WTC11 (cell line): ENCODE measurements around the gene NFX1. TPM values are rescaled to one million over a fixed set of nuclear protein-coding genes. Genes with fewer than 3 reads are reported as not detected.

Source experiments
- ATAC-seq: fragments of 200-7000 bp; cut with Tn5 transposase; 2 replicates; pipeline ENCODE4 v1.10.0; 2021; ENCODE audit warnings: mild to moderate bottlenecking, moderate library complexity
- CTCF ChIA-PET: fragments of 300-600 bp; sonication (Branson Sonifier 250); formaldehyde crosslinking; loops from one replicate; lab custom pipeline; 2021; ENCODE audit warnings: antibody characterized with exemption; lab: Charles Lee
- POLR2A ChIA-PET: fragments of 350-600 bp; sonication (Branson Sonifier 250); formaldehyde crosslinking; loops from one replicate; lab custom pipeline; 2021; ENCODE audit warnings: antibody characterized with exemption; lab: Charles Lee
- DNase-seq: peaks from one replicate; pipeline ENCODE4 v3.0.0; 2021; ENCODE audit warnings: low spot score
- H3K27ac Mint-ChIP-seq: 2 replicates; pipeline ENCODE4 v1.8.0; 2021; ENCODE audit warnings: mixed read lengths
- H3K27me3 Mint-ChIP-seq: 2 replicates; pipeline ENCODE4 v1.8.0; 2021; ENCODE audit warnings: low read depth, mild to moderate bottlenecking, moderate library complexity, mixed read lengths
- H3K36me3 Mint-ChIP-seq: 2 replicates; pipeline ENCODE4 v1.8.0; 2021; ENCODE audit warnings: mixed read lengths
- H3K4me1 Mint-ChIP-seq: 2 replicates; pipeline ENCODE4 v1.8.0; 2022; ENCODE audit warnings: mixed read lengths
- H3K4me3 Mint-ChIP-seq: 2 replicates; pipeline ENCODE4 v1.8.0; 2021; ENCODE audit warnings: mild to moderate bottlenecking, moderate library complexity, mixed read lengths
- H3K9me3 Mint-ChIP-seq: 2 replicates; pipeline ENCODE4 v1.8.0; 2021; ENCODE audit warnings: mixed read lengths
- AR ChIP-seq: fragments of 250-450 bp; sonication (Bioruptor Pico); IDR thresholded peaks from 2 replicates; pipeline ENCODE4 v1.9.0; 2021; ENCODE audit warnings: mild to moderate bottlenecking
- NR1H2 ChIP-seq: sonication (generic); formaldehyde crosslinking; IDR thresholded peaks from 2 replicates; pipeline ENCODE4 v1.9.0; 2021; ENCODE audit warnings: mild to moderate bottlenecking, moderate library complexity, missing genetic modification reagents
- SMAD3 ChIP-seq: sonication (generic); formaldehyde crosslinking; IDR thresholded peaks from 2 replicates; pipeline ENCODE4 v1.8.0; 2022; ENCODE audit warnings: missing genetic modification reagents, mild to moderate bottlenecking, borderline replicate concordance
- ZNF263 ChIP-seq: sonication (generic); formaldehyde crosslinking; IDR thresholded peaks from 2 replicates; pipeline ENCODE4 v1.8.1; 2022; ENCODE audit warnings: low read depth, mild to moderate bottlenecking, moderate library complexity, missing genetic modification reagents
- total RNA-seq: library from RNA; stranded (reverse); gene quantifications from 3 replicates; pipeline ENCODE4 v1.2.3, GENCODE V29; 2021
- TF ChIP-seq, protein P1 (sequence below): fragments of 200-600 bp; IDR thresholded peaks from 2 replicates; pipeline ENCODE4 v1.8.0; 2022; ENCODE audit warnings: antibody characterized with exemption
- TF ChIP-seq, protein P2 (sequence below): sonication (generic); formaldehyde crosslinking; IDR thresholded peaks from 2 replicates; pipeline ENCODE4 v1.8.1; 2023; ENCODE audit warnings: mild to moderate bottlenecking, missing genetic modification reagents, borderline replicate concordance
- TF ChIP-seq, protein P3 (sequence below): sonication (generic); formaldehyde crosslinking; IDR thresholded peaks from 2 replicates; pipeline ENCODE4 v1.8.0; 2023; ENCODE audit warnings: missing genetic modification reagents

Gene NFX1
- total RNA-seq, 1 experiment from 2014 or later: 30.9 TPM

DNA sequence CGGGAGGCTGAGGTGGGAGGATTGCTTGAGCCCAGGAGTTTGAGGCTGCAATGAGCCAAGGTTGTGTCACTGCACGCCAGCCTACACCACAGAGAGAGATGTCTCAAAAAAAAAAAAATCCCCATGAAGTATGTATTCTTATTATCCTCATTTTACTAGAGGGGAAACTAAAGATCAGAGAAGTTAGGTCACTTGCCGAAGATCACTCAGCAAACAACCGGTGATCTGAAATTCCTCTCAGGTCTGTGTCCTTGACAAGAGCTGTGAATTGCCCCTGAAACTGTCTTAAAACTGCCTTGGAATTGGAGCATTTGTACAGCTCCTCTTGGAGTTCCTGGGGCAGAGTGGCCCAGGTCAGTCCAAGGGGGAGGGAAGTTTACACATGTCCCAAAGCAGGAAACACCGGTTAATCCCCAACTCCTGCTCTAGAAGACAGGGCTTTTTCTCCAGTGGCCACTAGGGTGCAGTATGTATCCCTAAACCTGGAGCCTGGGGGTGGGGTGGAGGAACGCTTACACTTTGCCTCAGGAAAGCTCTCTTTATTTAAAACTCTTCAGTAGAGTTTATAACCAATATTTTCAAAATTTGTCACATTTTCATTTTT is 84.4 kb downstream of the NFX1 start:
- Mint-ChIP-seq H3K4me1 (peaks cover 31% of the 10 kb centered on the region), H3K4me3 (peak overlapping the region; percentile 52), H3K27ac (peak overlapping the region; percentile 65), H3K9me3 (no peaks in the 10 kb centered on the region), H3K27me3 (no peaks in the 10 kb centered on the region), H3K36me3 (peaks cover 5% of the 10 kb centered on the region; the same call in 1 of the 2 replicates)
- POLR2A ChIA-PET: interaction anchor here (0.7 to 1.4 kb wide), 5 partner anchors 59 to 143 kb away, joined by 3 to 5 read pairs (median 4); partner anchors contain the start of genes AQP3 and NOL6
- peak; percentile 81 for DNase-seq
- peak; percentile 87 for ATAC-seq
- CTCF ChIA-PET: interaction anchor here (0.6 to 6.4 kb wide), 38 partner anchors 9 to 404 kb away, joined by 3 to 110 read pairs (median 5); partner anchors contain the start of genes ANKRD18B, AQP3 and NOL6
- TF ChIP-seq, protein P1, sequence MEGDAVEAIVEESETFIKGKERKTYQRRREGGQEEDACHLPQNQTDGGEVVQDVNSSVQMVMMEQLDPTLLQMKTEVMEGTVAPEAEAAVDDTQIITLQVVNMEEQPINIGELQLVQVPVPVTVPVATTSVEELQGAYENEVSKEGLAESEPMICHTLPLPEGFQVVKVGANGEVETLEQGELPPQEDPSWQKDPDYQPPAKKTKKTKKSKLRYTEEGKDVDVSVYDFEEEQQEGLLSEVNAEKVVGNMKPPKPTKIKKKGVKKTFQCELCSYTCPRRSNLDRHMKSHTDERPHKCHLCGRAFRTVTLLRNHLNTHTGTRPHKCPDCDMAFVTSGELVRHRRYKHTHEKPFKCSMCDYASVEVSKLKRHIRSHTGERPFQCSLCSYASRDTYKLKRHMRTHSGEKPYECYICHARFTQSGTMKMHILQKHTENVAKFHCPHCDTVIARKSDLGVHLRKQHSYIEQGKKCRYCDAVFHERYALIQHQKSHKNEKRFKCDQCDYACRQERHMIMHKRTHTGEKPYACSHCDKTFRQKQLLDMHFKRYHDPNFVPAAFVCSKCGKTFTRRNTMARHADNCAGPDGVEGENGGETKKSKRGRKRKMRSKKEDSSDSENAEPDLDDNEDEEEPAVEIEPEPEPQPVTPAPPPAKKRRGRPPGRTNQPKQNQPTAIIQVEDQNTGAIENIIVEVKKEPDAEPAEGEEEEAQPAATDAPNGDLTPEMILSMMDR: peak; percentile 71
- no peak for TF ChIP-seq NR1H2 (CRISPR knock-in tag)

DNA sequence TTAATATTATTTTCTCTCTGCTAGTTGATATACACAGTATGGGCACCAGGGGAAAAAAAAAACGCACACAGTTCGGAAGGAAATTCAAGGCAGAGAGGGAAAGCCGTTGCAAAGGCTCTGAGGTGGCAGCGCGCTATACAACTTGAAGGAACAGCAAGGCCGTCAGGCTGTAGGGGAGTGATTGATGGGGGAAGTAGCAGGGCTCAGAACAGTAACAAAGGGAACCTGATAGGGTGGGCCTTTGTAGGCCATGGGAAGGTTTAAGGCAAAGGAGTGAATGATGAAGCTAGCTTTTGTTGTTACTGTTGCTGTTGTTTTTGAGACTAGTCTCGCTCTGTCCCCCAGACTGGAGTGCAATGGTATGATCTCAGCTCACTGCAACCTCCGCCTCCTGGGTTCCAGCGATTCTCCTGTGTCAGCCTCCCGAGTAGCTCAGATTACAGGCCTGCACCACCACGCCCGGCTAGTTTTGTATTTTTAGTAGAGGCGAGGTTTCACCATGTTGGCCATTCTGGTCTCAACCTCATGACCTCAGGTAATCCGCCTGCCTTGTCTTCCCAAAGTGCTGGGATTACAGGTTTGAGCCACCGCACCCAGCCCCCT is 85.0 kb downstream of the NFX1 start:
- peak overlapping the region; percentile 52 for H3K4me3 Mint-ChIP-seq
- no peaks in the 10 kb centered on the region for H3K9me3 Mint-ChIP-seq
- POLR2A ChIA-PET: interaction anchor here (0.7 to 1.4 kb wide), 5 partner anchors 58 to 143 kb away, joined by 3 to 5 read pairs (median 4); partner anchors contain the start of genes AQP3 and NOL6
- H3K4me1 Mint-ChIP-seq: peaks cover 31% of the 10 kb centered on the region
- peak; percentile 80 for ATAC-seq
- CTCF ChIA-PET: interaction anchor here (0.6 to 6.4 kb wide), 34 partner anchors 10 to 404 kb away, joined by 3 to 110 read pairs (median 6); partner anchors contain the start of genes ANKRD18B, AQP3 and NOL6
- no peaks in the 10 kb centered on the region for H3K36me3 Mint-ChIP-seq
- no peaks in the 10 kb centered on the region for H3K27me3 Mint-ChIP-seq
- peak overlapping the region; percentile 28 for H3K27ac Mint-ChIP-seq
- TF ChIP-seq, protein P1: 0 out of 2 replicates have a peak, but pooled peaks have one; percentile 4
- TF ChIP-seq, protein P2, sequence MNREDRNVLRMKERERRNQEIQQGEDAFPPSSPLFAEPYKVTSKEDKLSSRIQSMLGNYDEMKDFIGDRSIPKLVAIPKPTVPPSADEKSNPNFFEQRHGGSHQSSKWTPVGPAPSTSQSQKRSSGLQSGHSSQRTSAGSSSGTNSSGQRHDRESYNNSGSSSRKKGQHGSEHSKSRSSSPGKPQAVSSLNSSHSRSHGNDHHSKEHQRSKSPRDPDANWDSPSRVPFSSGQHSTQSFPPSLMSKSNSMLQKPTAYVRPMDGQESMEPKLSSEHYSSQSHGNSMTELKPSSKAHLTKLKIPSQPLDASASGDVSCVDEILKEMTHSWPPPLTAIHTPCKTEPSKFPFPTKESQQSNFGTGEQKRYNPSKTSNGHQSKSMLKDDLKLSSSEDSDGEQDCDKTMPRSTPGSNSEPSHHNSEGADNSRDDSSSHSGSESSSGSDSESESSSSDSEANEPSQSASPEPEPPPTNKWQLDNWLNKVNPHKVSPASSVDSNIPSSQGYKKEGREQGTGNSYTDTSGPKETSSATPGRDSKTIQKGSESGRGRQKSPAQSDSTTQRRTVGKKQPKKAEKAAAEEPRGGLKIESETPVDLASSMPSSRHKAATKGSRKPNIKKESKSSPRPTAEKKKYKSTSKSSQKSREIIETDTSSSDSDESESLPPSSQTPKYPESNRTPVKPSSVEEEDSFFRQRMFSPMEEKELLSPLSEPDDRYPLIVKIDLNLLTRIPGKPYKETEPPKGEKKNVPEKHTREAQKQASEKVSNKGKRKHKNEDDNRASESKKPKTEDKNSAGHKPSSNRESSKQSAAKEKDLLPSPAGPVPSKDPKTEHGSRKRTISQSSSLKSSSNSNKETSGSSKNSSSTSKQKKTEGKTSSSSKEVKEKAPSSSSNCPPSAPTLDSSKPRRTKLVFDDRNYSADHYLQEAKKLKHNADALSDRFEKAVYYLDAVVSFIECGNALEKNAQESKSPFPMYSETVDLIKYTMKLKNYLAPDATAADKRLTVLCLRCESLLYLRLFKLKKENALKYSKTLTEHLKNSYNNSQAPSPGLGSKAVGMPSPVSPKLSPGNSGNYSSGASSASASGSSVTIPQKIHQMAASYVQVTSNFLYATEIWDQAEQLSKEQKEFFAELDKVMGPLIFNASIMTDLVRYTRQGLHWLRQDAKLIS: no peak
- TF ChIP-seq, protein P3, sequence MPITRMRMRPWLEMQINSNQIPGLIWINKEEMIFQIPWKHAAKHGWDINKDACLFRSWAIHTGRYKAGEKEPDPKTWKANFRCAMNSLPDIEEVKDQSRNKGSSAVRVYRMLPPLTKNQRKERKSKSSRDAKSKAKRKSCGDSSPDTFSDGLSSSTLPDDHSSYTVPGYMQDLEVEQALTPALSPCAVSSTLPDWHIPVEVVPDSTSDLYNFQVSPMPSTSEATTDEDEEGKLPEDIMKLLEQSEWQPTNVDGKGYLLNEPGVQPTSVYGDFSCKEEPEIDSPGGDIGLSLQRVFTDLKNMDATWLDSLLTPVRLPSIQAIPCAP: no peak
- TF ChIP-seq SMAD3 (CRISPR knock-in tag) (no peak), AR (CRISPR knock-in tag) (0 out of 2 replicates have a peak, but pooled peaks have one; percentile 35), ZNF263 (CRISPR knock-in tag) (no peak)
- TF ChIP-seq, all 79 proteins: peak for 2
- peak; percentile 36 for DNase-seq
